ENCODE results near the gene RMDN2.

DNA sequence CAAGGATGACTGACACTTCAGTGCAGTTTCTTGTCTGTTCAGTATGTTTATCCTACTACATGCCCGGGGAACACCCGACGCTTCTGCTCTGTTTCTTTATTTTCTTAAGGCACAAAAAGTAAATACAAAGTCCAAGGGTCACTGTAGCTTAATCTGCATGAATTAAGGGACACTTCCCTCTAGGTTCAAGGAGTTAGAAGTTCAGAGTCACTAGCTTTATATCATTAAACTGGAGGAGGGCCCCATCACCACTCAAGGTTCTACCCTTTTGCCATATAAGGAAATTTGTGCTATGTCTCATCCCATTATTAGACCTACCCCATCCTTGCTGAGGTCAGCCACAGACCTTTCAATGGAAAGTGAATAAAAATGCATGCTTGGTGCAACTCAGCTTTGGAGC is 27.6 kb upstream of the RMDN2 start:
- TF ChIP-seq, protein P1, sequence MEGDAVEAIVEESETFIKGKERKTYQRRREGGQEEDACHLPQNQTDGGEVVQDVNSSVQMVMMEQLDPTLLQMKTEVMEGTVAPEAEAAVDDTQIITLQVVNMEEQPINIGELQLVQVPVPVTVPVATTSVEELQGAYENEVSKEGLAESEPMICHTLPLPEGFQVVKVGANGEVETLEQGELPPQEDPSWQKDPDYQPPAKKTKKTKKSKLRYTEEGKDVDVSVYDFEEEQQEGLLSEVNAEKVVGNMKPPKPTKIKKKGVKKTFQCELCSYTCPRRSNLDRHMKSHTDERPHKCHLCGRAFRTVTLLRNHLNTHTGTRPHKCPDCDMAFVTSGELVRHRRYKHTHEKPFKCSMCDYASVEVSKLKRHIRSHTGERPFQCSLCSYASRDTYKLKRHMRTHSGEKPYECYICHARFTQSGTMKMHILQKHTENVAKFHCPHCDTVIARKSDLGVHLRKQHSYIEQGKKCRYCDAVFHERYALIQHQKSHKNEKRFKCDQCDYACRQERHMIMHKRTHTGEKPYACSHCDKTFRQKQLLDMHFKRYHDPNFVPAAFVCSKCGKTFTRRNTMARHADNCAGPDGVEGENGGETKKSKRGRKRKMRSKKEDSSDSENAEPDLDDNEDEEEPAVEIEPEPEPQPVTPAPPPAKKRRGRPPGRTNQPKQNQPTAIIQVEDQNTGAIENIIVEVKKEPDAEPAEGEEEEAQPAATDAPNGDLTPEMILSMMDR (IDR thresholded peaks at IDR 0.05; ENCODE audit: low read length), result no peak
- no peak for TF ChIP-seq EZH2phosphoT487 (IDR thresholded peaks at IDR 0.05; ENCODE audit: low read length)
